ENCODE data around the gene FREM1. TPM values are rescaled to one million over a fixed set of nuclear protein-coding genes. Genes with fewer than 3 reads are reported as not detected.

The FREM1 gene
- polyA plus RNA-seq, 1 of the 3 experiments (the other 2 are of a cell fraction), result 0.26 TPM

DNA sequence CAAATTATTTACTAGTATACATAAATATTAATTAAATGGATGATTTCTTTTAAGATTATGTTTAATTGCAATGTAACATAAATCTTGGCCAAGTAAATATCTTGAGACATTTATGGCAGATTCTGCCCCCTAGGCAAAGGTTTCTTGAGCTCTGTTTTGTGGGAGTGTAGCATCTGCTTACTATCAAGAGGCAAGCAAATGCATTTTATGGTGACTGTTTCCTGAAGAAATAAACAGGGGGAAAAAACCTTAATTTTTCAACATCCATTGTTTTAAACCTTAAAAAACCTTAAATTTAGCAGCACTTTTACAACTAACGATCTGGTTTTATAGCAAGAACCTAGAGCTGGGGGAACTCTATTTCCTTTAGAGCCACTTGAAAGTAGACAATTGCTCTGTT, 25.7 kb upstream of the FREM1 start (continued):
- TF ChIP-seq, protein P1, sequence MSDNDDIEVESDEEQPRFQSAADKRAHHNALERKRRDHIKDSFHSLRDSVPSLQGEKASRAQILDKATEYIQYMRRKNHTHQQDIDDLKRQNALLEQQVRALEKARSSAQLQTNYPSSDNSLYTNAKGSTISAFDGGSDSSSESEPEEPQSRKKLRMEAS (IDR thresholded peaks at IDR 0.05; ENCODE audit: low read depth), result no peak
- TF ChIP-seq JUND (IDR thresholded peaks at IDR 0.05), result no peak
- TF ChIP-seq RXRA (IDR thresholded peaks at IDR 0.05; ENCODE audit: borderline replicate concordance, low read depth), result no peak
- no peak for TF ChIP-seq GABPA (IDR thresholded peaks at IDR 0.05; ENCODE audit: low read depth)
- TF ChIP-seq, protein P2, sequence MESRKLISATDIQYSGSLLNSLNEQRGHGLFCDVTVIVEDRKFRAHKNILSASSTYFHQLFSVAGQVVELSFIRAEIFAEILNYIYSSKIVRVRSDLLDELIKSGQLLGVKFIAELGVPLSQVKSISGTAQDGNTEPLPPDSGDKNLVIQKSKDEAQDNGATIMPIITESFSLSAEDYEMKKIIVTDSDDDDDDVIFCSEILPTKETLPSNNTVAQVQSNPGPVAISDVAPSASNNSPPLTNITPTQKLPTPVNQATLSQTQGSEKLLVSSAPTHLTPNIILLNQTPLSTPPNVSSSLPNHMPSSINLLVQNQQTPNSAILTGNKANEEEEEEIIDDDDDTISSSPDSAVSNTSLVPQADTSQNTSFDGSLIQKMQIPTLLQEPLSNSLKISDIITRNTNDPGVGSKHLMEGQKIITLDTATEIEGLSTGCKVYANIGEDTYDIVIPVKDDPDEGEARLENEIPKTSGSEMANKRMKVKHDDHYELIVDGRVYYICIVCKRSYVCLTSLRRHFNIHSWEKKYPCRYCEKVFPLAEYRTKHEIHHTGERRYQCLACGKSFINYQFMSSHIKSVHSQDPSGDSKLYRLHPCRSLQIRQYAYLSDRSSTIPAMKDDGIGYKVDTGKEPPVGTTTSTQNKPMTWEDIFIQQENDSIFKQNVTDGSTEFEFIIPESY (IDR thresholded peaks at IDR 0.05; ENCODE audit: borderline replicate concordance, low read depth), result no peak
- TF ChIP-seq, protein P3, sequence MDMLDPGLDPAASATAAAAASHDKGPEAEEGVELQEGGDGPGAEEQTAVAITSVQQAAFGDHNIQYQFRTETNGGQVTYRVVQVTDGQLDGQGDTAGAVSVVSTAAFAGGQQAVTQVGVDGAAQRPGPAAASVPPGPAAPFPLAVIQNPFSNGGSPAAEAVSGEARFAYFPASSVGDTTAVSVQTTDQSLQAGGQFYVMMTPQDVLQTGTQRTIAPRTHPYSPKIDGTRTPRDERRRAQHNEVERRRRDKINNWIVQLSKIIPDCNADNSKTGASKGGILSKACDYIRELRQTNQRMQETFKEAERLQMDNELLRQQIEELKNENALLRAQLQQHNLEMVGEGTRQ (IDR thresholded peaks at IDR 0.05; ENCODE audit: borderline replicate concordance, low read depth, low read length), result no peak
- no peak for TF ChIP-seq RAD21 (IDR thresholded peaks at IDR 0.05; ENCODE audit: low read length)
- TF ChIP-seq, protein P4, sequence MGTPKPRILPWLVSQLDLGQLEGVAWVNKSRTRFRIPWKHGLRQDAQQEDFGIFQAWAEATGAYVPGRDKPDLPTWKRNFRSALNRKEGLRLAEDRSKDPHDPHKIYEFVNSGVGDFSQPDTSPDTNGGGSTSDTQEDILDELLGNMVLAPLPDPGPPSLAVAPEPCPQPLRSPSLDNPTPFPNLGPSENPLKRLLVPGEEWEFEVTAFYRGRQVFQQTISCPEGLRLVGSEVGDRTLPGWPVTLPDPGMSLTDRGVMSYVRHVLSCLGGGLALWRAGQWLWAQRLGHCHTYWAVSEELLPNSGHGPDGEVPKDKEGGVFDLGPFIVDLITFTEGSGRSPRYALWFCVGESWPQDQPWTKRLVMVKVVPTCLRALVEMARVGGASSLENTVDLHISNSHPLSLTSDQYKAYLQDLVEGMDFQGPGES (IDR thresholded peaks at IDR 0.05; ENCODE audit: low read depth, low read length), result no peak
- TF ChIP-seq SIN3A (IDR thresholded peaks at IDR 0.05; ENCODE audit: borderline replicate concordance, low read depth, low read length), result no peak
- no peak for TF ChIP-seq YY1 (IDR thresholded peaks at IDR 0.05; ENCODE audit: low read depth)
- no peak for TF ChIP-seq NFIC (IDR thresholded peaks at IDR 0.05; ENCODE audit: borderline replicate concordance)
- TF ChIP-seq GATA2 (CRISPR knock-in tag; IDR thresholded peaks at IDR 0.05), result peak; percentile 49
- TF ChIP-seq CHD2 (IDR thresholded peaks at IDR 0.05; ENCODE audit: low read length, partially characterized antibody), result peak; percentile 59
- no peak for TF ChIP-seq EZH2phosphoT487 (IDR thresholded peaks at IDR 0.05; ENCODE audit: borderline replicate concordance, low read depth)
- TF ChIP-seq SMC3 (IDR thresholded peaks at IDR 0.05; ENCODE audit: low read depth, low read length), result no peak
- TF ChIP-seq MXI1 (IDR thresholded peaks at IDR 0.05; ENCODE audit: low read depth, low read length), result no peak
- 0 out of 2 replicates have a peak, but pooled peaks have one; percentile 60 for TF ChIP-seq FOXJ3 (CRISPR knock-in tag; IDR thresholded peaks at IDR 0.05)
- peak in 1 of 2 experiments; percentile 95; a peak in 2 of 4 replicates for TF ChIP-seq EP300 (IDR thresholded peaks at IDR 0.05; ENCODE audit: borderline replicate concordance in 1 of 2, low read depth in 1 of 2, low read length in 1 of 2)
- TF ChIP-seq, protein P5, sequence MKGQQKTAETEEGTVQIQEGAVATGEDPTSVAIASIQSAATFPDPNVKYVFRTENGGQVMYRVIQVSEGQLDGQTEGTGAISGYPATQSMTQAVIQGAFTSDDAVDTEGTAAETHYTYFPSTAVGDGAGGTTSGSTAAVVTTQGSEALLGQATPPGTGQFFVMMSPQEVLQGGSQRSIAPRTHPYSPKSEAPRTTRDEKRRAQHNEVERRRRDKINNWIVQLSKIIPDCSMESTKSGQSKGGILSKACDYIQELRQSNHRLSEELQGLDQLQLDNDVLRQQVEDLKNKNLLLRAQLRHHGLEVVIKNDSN (IDR thresholded peaks at IDR 0.05; ENCODE audit: borderline replicate concordance, low read depth), result no peak
- TF ChIP-seq, protein P6, sequence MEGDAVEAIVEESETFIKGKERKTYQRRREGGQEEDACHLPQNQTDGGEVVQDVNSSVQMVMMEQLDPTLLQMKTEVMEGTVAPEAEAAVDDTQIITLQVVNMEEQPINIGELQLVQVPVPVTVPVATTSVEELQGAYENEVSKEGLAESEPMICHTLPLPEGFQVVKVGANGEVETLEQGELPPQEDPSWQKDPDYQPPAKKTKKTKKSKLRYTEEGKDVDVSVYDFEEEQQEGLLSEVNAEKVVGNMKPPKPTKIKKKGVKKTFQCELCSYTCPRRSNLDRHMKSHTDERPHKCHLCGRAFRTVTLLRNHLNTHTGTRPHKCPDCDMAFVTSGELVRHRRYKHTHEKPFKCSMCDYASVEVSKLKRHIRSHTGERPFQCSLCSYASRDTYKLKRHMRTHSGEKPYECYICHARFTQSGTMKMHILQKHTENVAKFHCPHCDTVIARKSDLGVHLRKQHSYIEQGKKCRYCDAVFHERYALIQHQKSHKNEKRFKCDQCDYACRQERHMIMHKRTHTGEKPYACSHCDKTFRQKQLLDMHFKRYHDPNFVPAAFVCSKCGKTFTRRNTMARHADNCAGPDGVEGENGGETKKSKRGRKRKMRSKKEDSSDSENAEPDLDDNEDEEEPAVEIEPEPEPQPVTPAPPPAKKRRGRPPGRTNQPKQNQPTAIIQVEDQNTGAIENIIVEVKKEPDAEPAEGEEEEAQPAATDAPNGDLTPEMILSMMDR (IDR thresholded peaks at IDR 0.05), result no peak
- TF ChIP-seq TAF1 (IDR thresholded peaks at IDR 0.05; ENCODE audit: borderline replicate concordance, low read depth, low read length), result no peak
